ENCODE measurements around the gene SCIMP. TPM values are rescaled to one million over a fixed set of nuclear protein-coding genes. Genes with fewer than 3 reads are reported as not detected.

The SCIMP gene
- total and polyA plus RNA-seq, 3 experiments from 2014 or later, result 0.22 to 0.81 (median 0.22) TPM

- no peaks in the 10 kb centered on the region for H3K27me3 Mint-ChIP-seq
- H3K36me3 Mint-ChIP-seq, result peaks cover 5 to 36% (median 5%) of the 10 kb centered on the region in 3 donors
- Histone ChIP-seq H3K27me3 (ENCODE audit: insufficient read depth, low read length, poor library complexity, severe bottlenecking) (no peaks in the 10 kb centered on the region), H3K4me1 (ENCODE audit: insufficient read depth, low read length) (no peaks in the 10 kb centered on the region), H3K36me3 (ENCODE audit: insufficient read depth, low read length) (no peaks in the 10 kb centered on the region), H3K27ac (ENCODE audit: low read depth, low read length) (no peak overlapping the region), H3K4me3 (ENCODE audit: low read length) (no peak overlapping the region), H3K9me3 (ENCODE audit: low read length) (no peaks in the 10 kb centered on the region)
- peaks cover 3 to 7% (median 5%) of the 10 kb centered on the region in 3 donors for H3K4me1 Mint-ChIP-seq
- no peak overlapping the region for H3K4me3 Mint-ChIP-seq
- POLR2A ChIA-PET, result no interaction called here
- peak overlapping the region in 3 of 8 donors; percentile 24 to 50 (median 29) for H3K27ac Mint-ChIP-seq
- CTCF ChIA-PET, result interaction anchor here (1.3 kb wide), 1 partner anchor 14 kb away, joined by 3 read pairs; no protein-coding TSS in a partner anchor
- no peak for DNase-seq
- H3K9me3 Mint-ChIP-seq, result no peaks in the 10 kb centered on the region
These were observed 23.2 kb downstream of the SCIMP start for GRCh38 chr17:5211458-5211857.

GRCh38 chr17:5210614-5211252 is 23.9 kb downstream of the SCIMP start:
- H3K4me3 Mint-ChIP-seq, result no peak overlapping the region
- H3K36me3 ChIP-seq (ENCODE audit: insufficient read depth, low read length), result no peaks in the 10 kb centered on the region
- peak overlapping the region in 2 of 8 donors; percentile 29 to 66 for H3K27ac Mint-ChIP-seq
- H3K27ac ChIP-seq (ENCODE audit: low read depth, low read length), result no peak overlapping the region
- peaks cover 5 to 34% (median 5%) of the 10 kb centered on the region in 3 donors for H3K36me3 Mint-ChIP-seq
- no peaks in the 10 kb centered on the region for H3K27me3 ChIP-seq (ENCODE audit: insufficient read depth, low read length, poor library complexity, severe bottlenecking)
- DNase-seq, result no peak
- H3K9me3 Mint-ChIP-seq, result no peaks in the 10 kb centered on the region
- H3K27me3 Mint-ChIP-seq, result no peaks in the 10 kb centered on the region
- H3K4me1 ChIP-seq (ENCODE audit: insufficient read depth, low read length), result no peaks in the 10 kb centered on the region
- peaks cover 3 to 7% (median 5%) of the 10 kb centered on the region in 3 donors for H3K4me1 Mint-ChIP-seq
- H3K9me3 ChIP-seq (ENCODE audit: low read length), result no peaks in the 10 kb centered on the region
- CTCF ChIA-PET, result interaction anchor here (1.3 kb wide), 1 partner anchor 13 kb away, joined by 3 read pairs; no protein-coding TSS in a partner anchor
- POLR2A ChIA-PET, result no interaction called here
- no peak overlapping the region for H3K4me3 ChIP-seq (ENCODE audit: low read length)

DNA sequence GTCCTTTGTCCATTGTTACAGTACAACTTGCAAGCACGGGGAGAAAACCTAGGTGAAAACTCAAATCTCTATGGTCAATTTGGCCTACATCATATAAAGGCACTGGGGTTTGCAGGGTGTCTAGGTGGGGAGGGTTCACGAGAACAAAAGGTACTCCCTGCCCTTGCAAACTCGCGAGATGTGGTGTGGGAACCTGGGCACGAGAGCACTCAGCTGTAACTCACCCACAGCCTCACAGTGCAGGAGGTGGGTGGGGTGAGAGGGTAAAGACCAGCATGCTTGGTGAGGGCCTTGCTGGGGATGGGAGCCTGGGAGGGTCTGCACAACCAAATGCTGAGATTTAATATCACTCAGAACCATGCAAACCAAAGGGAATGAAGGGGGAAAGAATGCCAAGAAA is 24.6 kb downstream of the SCIMP start:
- peaks cover 5 to 31% (median 5%) of the 10 kb centered on the region in 3 donors for H3K36me3 Mint-ChIP-seq
- H3K27ac Mint-ChIP-seq, result peak overlapping the region in 1 of 8 donors; percentile 74
- no peak for DNase-seq
- H3K27me3 ChIP-seq (ENCODE audit: insufficient read depth, low read length, poor library complexity, severe bottlenecking), result no peaks in the 10 kb centered on the region
- H3K4me1 Mint-ChIP-seq, result peaks cover 3 to 7% (median 5%) of the 10 kb centered on the region in 3 donors
- no peak overlapping the region for H3K4me3 Mint-ChIP-seq
- no peaks in the 10 kb centered on the region for H3K4me1 ChIP-seq (ENCODE audit: insufficient read depth, low read length)
- no peaks in the 10 kb centered on the region for H3K27me3 Mint-ChIP-seq
- H3K9me3 Mint-ChIP-seq, result no peaks in the 10 kb centered on the region
- no peak overlapping the region for H3K4me3 ChIP-seq (ENCODE audit: low read length)
- H3K9me3 ChIP-seq (ENCODE audit: low read length), result no peaks in the 10 kb centered on the region
- H3K36me3 ChIP-seq (ENCODE audit: insufficient read depth, low read length), result no peaks in the 10 kb centered on the region
- CTCF ChIA-PET, result no interaction called here
- POLR2A ChIA-PET, result no interaction called here
- no peak overlapping the region for H3K27ac ChIP-seq (ENCODE audit: low read depth, low read length)

GRCh38 chr17:5209396-5209795 is 25.3 kb downstream of the SCIMP start:
- Mint-ChIP-seq H3K27me3 (no peaks in the 10 kb centered on the region), H3K4me1 (peaks cover 3 to 7% (median 5%) of the 10 kb centered on the region in 3 donors), H3K9me3 (no peaks in the 10 kb centered on the region), H3K27ac (no peak overlapping the region), H3K4me3 (no peak overlapping the region), H3K36me3 (peaks cover 3 to 27% (median 5%) of the 10 kb centered on the region in 3 donors)
- H3K36me3 ChIP-seq (ENCODE audit: insufficient read depth, low read length), result no peaks in the 10 kb centered on the region
- no peak for DNase-seq
- no peak overlapping the region for H3K4me3 ChIP-seq (ENCODE audit: low read length)
- POLR2A ChIA-PET, result no interaction called here
- no peaks in the 10 kb centered on the region for H3K9me3 ChIP-seq (ENCODE audit: low read length)
- no peaks in the 10 kb centered on the region for H3K27me3 ChIP-seq (ENCODE audit: insufficient read depth, low read length, poor library complexity, severe bottlenecking)
- no peak overlapping the region for H3K27ac ChIP-seq (ENCODE audit: low read depth, low read length)
- CTCF ChIA-PET, result no interaction called here
- H3K4me1 ChIP-seq (ENCODE audit: insufficient read depth, low read length), result no peaks in the 10 kb centered on the region

DNA sequence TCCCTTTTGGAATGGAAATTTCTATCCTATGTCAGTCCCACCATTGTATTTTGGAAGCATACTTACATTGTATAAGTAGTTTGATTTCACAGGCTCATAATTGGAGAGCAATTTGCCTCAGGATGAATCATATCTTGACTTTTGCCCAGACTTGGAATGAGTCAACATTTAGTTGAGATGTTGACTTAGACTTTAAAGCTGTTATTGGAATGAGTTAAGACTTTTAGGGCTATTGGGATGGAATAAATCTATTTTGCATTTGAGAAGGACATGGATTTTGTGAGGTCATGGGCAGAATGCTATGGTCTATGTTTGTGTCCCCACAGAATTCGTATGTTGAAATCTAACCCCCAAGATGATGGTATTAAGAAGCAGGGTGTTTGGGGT is 30.8 kb downstream of the SCIMP start:
- Histone ChIP-seq H3K4me1 (ENCODE audit: insufficient read depth, low read length) (no peaks in the 10 kb centered on the region), H3K27ac (ENCODE audit: low read depth, low read length) (no peak overlapping the region), H3K27me3 (ENCODE audit: insufficient read depth, low read length, poor library complexity, severe bottlenecking) (no peaks in the 10 kb centered on the region), H3K4me3 (ENCODE audit: low read length) (no peak overlapping the region), H3K9me3 (ENCODE audit: low read length) (no peaks in the 10 kb centered on the region), H3K36me3 (ENCODE audit: insufficient read depth, low read length) (no peaks in the 10 kb centered on the region)
- H3K27me3 Mint-ChIP-seq, result no peaks in the 10 kb centered on the region
- H3K27ac Mint-ChIP-seq, result peak overlapping the region in 2 of 8 donors; percentile 21 to 33
- no peaks in the 10 kb centered on the region for H3K9me3 Mint-ChIP-seq
- ChIA-PET CTCF (no interaction called here), POLR2A (no interaction called here)
- peaks cover 0 to 10% (median 6%) of the 10 kb centered on the region in 3 donors for H3K4me1 Mint-ChIP-seq
- no peak for DNase-seq
- no peak overlapping the region for H3K4me3 Mint-ChIP-seq
- H3K36me3 Mint-ChIP-seq, result peaks cover 5 to 11% (median 10%) of the 10 kb centered on the region in 3 donors

GRCh38 chr17:5203178-5203907 is 31.3 kb downstream of the SCIMP start:
- Histone ChIP-seq H3K27ac (ENCODE audit: low read depth, low read length) (no peak overlapping the region), H3K36me3 (ENCODE audit: insufficient read depth, low read length) (no peaks in the 10 kb centered on the region), H3K27me3 (ENCODE audit: insufficient read depth, low read length, poor library complexity, severe bottlenecking) (no peaks in the 10 kb centered on the region), H3K4me1 (ENCODE audit: insufficient read depth, low read length) (peaks cover 5% of the 10 kb centered on the region), H3K4me3 (ENCODE audit: low read length) (no peak overlapping the region), H3K9me3 (ENCODE audit: low read length) (no peaks in the 10 kb centered on the region)
- POLR2A ChIA-PET, result no interaction called here
- H3K4me3 Mint-ChIP-seq, result no peak overlapping the region
- peaks cover 5 to 11% (median 8%) of the 10 kb centered on the region in 3 donors for H3K36me3 Mint-ChIP-seq
- DNase-seq, result no peak
- no peaks in the 10 kb centered on the region for H3K9me3 Mint-ChIP-seq
- H3K4me1 Mint-ChIP-seq, result peaks cover 4 to 14% (median 11%) of the 10 kb centered on the region in 3 donors
- CTCF ChIA-PET, result no interaction called here
- no peak overlapping the region for H3K27ac Mint-ChIP-seq
- no peaks in the 10 kb centered on the region for H3K27me3 Mint-ChIP-seq

- no peak overlapping the region for H3K4me3 ChIP-seq (ENCODE audit: low read length)
- H3K36me3 ChIP-seq (ENCODE audit: insufficient read depth, low read length), result no peaks in the 10 kb centered on the region
- no peak for DNase-seq
- no peak overlapping the region for H3K4me3 Mint-ChIP-seq
- no peaks in the 10 kb centered on the region for H3K27me3 Mint-ChIP-seq
- H3K4me1 Mint-ChIP-seq, result peaks cover 15 to 20% (median 18%) of the 10 kb centered on the region in 3 donors
- POLR2A ChIA-PET, result no interaction called here
- no peaks in the 10 kb centered on the region for H3K9me3 ChIP-seq (ENCODE audit: low read length)
- CTCF ChIA-PET, result interaction anchor here (3.4 kb wide), 1 partner anchor 36 kb away, joined by 11 read pairs; no protein-coding TSS in a partner anchor
- H3K4me1 ChIP-seq (ENCODE audit: insufficient read depth, low read length), result peaks cover 8% of the 10 kb centered on the region
- H3K27ac Mint-ChIP-seq, result no peak overlapping the region
- no peaks in the 10 kb centered on the region for H3K27me3 ChIP-seq (ENCODE audit: insufficient read depth, low read length, poor library complexity, severe bottlenecking)
- H3K27ac ChIP-seq (ENCODE audit: low read depth, low read length), result no peak overlapping the region
- no peaks in the 10 kb centered on the region for H3K9me3 Mint-ChIP-seq
- peaks cover 2 to 6% (median 4%) of the 10 kb centered on the region in 3 donors for H3K36me3 Mint-ChIP-seq
These were observed 33.6 kb downstream of the SCIMP start for GRCh38 chr17:5201011-5201410.

GRCh38 chr17:5200360-5200759 is 34.3 kb downstream of the SCIMP start:
- H3K4me1 Mint-ChIP-seq, result peaks cover 15 to 20% (median 18%) of the 10 kb centered on the region in 3 donors
- ChIA-PET CTCF (interaction anchor here (3.4 kb wide), 1 partner anchor 37 kb away, joined by 11 read pairs; no protein-coding TSS in a partner anchor), POLR2A (no interaction called here)
- Histone ChIP-seq H3K27me3 (ENCODE audit: insufficient read depth, low read length, poor library complexity, severe bottlenecking) (no peaks in the 10 kb centered on the region), H3K36me3 (ENCODE audit: insufficient read depth, low read length) (no peaks in the 10 kb centered on the region), H3K27ac (ENCODE audit: low read depth, low read length) (no peak overlapping the region), H3K9me3 (ENCODE audit: low read length) (no peaks in the 10 kb centered on the region), H3K4me3 (ENCODE audit: low read length) (no peak overlapping the region), H3K4me1 (ENCODE audit: insufficient read depth, low read length) (peaks cover 8% of the 10 kb centered on the region)
- no peaks in the 10 kb centered on the region for H3K9me3 Mint-ChIP-seq
- DNase-seq, result no peak
- no peaks in the 10 kb centered on the region for H3K27me3 Mint-ChIP-seq
- peak overlapping the region in 1 of 8 donors; percentile 17 for H3K27ac Mint-ChIP-seq
- H3K4me3 Mint-ChIP-seq, result no peak overlapping the region
- peaks cover 2 to 6% (median 6%) of the 10 kb centered on the region in 3 donors for H3K36me3 Mint-ChIP-seq
